GM10847 (cell line): ENCODE results near the gene ZNF329.
A peak's percentile ranks its signal among the peaks of the same experiment; 100 is the strongest.

Experiments
- POLR2A ChIP-seq: IDR thresholded peaks from 2 replicates; pipeline ENCODE4 v1.6.1; 2011; ENCODE audit not compliant: insufficient read length; ENCODE audit errors: extremely low read depth

The ZNF329 gene

DNA sequence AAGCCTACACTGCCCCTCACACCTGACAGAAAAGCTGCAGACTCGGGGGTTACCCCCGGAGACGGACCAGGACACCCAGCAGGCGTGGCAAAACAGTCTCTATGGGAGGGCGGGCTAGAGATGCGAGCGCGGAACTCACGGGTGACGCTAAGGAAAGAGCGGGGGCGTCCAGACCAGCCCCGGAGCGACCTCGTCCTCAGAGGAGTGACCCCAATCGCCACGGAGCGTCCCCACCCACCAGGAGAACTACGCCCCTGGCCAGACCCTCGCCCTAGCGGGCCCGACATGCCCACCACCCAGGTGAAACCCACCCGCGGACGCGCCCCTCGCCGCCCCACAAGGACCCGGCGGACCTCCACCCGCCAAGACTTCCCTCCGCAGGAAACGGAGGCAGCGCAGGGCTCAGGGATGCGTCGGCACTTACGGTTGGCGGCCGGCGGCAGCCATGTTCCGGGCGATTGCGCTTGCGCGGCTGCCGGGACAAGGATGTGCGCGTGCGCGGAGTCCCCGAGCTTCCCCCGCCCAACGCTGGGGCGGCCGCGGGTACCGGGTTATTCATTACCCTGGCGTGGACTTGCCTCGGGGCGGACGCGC lies at the start of gene ZNF329:
Gene ZNF329, minus strand, starts transcription at position 462 of the 594 bp plus-strand sequence. CDS start 21,286 bp downstream, outside the sequence.
- TF ChIP-seq POLR2A, result peak; percentile 61

DNA sequence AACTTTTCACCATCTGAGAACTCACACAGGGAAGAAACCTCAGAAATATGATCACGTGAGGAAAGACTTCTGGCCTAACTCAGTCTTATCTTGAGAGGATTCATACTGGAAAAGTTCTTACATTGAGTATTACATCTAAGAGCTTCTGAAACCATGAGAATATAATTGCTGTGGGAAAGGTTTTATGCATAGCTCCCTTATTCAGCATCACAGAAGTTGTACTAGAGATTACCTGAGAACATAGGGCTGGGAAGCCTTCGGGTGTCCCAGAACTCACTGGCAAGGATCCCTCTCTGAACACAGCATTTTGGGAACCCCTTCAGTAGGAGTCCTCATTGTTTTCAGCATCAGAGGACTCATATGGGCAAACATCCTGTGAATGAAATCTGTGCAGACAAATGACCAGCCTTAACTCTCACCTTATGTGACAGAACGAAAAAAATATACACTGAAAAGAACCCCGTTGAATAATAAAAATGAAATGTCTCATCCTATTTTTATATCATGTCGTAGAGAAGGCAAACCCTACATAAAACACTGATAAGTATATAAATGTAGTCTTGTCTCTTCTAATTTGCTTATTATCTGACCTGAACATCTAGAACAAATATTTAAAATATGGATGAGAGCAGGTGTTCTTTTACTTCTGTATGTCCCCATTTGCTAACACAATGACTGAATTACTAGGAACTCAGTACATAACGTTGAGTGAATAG lies 46.5 kb upstream of the ZNF329 start:
- TF ChIP-seq POLR2A, result no peak

DNA sequence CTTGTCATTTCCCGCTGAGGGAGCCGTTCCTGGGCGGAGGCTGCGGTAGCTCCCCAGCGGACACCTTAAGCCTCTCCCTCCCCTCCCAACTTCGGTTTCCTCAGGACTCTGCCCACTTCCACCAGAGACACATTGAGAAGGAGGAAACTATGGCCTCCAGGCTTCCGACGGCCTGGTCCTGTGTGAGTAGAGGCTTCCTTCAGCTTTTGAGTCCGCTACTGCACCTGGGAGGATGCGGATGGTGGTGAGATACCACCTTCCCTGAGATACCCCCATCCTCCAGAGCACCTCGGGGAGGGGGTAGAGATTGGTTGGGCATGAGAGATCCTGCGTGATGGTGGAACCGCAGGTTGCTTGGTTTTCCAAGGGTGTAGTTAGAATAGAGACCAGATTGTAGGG lies 33.2 kb upstream of the ZNF329 start:
- no peak for TF ChIP-seq POLR2A

DNA sequence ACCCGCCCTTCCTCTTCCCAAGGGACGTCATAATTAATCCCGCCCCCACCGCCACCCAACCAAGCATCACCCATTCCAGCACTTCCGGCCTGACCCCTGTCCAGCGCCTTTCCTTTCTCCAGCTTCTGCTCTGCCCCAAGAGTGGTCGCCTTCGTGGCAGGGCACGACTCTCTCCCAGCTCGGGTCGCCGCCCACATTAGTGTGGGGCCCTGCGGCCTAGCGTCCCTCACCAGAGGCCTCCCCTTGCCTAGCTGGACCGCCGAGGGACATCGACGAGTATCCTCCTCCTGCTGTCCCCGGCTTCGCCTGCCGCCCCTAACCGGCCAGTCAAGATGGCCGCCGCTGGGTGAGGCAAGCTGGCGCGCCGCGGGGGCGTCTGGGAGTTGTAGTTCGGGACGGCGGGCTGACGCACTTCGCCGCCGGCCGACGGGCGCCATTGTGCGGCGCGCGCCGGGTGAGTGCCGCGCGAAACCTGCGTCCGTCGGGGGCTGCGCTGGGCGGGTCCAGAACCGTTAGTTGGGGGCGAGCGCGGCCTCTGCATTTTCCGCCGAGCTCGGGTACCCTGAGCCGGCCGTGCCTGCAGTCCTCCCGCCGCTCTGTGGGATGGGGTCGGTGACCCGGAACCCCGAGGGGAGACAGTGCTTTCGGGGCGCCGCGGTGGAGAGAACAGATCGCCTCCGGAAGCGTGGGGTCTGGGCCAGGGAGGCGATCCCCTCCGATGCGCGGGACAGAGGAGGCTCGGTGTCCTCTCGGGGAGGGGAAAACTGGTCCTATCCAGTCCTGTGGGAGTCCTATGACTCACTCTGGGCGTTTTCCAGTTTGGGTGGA lies 32.6 kb upstream of the ZNF329 start, which contains the start of gene ZNF274:
Gene ZNF274, plus strand, starts transcription at position 73 of the 828 bp plus-strand sequence. CDS start 905 bp downstream, outside the sequence.
- TF ChIP-seq POLR2A, result peak; percentile 85

DNA sequence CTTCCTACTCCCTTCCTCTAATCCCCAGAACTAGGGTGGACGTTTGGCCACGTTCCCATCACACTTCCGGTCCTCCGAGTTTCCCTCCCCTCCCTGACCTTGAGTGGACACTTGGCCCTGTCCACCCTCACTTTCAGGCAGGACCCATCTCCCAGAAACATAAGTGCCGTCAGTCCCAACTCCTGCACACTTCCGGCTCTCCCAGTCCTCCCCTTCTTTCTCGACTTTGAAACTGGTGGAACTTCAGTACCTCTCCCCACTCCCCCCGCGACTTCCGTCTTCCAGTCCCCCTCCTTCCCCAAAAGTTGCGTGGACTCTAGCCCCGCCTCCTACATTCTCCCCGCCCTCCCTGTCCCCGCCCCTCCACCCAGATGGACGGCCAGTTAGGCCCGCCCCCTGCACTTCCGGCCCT lies 32.0 kb upstream of the ZNF329 start:
- TF ChIP-seq POLR2A, result no peak

DNA sequence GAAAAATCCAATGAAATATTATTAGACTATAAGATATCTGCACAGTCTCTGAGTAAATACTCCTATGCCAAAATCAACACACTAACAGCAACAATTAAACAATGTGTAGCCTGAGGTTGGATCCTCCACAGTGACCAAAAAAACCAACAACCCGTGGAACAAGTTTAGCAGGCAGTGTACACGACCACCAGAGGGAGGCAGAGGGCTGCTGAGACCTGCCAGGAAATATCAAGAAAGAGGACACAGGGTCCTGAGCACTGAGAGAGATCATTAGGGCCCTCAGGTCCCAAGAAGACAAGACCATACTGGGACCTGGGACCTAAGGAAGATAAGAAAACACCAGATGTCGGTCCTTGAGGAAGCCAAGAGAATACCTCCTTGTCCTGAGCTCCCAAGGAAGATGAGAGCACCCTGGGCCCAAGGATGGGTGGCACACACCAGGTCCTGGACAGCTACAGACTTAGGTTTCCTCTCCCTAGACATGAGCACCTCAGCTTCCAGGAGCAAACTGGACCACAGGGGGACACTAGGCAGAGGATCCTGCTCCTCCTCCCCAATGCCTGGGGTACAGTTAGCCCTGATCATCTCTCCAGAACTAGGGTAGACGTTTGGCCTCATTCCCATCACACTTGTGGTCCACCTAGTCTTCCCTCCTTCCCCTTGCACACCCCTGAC lies 31.4 kb upstream of the ZNF329 start:
- TF ChIP-seq POLR2A, result no peak

DNA sequence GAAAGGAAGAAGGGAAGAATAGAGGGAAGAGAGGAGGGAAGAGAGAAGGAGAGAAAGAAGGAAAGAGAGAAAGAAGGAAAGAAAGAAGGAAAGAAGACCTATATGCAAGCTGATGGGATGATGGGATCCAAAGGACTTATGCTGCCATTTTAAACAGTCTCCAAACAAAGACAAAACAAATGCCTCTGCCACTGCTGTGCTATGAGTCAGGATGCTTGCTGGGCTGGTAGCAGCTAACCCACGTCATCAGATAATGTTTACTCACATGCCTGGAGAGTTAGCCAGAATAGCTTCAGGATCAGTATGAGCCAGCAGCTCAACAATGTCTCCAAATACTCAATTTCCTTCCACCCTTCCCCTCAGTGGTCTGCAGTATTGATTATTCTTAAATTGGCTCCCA lies 20.3 kb upstream of the ZNF329 start:
- TF ChIP-seq POLR2A, result no peak

DNA sequence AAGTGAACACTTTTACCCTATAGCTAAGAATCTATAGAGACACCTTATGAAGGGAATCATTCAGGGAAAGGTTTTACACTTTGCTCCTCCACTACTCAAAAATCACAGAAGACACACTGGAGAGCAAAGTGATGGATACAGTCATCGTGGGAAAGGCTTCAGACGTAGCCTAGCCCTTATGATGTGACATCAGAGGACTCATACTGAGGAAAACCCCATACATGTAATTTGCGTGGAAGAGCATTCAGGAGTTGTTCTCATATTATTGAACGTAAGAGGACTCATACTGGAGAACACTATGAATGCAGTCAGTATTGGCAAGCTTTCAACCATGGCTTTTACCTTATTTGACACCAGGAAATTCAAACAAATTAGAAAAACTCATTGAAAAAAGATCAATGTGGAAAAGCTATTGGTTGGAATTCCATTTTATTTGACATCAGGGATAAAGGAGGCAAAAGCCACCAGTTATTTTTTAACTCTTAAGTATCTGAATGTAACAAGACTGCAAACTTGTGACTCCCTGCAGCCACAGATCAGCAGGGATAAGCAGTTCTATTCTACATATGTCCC lies 16.2 kb upstream of the ZNF329 start:
- no peak for TF ChIP-seq POLR2A

DNA sequence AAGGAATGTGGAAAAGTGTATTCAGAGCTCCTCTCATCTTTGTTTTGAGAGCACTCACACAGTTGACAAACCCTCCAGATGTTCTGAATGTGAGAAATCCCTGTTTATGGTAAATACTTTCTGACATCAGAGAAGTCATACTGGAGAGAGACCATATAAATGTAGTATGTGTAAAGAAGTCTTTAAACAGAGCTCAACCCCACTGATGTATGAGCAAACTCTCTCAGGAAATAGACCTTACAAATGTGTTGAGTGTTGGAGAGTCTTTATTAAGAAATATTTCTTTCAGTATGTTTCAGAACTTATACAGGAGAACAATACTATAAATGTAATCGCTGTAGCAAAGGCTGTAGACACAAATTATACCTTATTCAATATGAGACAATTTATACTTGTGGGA lies 15.7 kb upstream of the ZNF329 start:
- no peak for TF ChIP-seq POLR2A

DNA sequence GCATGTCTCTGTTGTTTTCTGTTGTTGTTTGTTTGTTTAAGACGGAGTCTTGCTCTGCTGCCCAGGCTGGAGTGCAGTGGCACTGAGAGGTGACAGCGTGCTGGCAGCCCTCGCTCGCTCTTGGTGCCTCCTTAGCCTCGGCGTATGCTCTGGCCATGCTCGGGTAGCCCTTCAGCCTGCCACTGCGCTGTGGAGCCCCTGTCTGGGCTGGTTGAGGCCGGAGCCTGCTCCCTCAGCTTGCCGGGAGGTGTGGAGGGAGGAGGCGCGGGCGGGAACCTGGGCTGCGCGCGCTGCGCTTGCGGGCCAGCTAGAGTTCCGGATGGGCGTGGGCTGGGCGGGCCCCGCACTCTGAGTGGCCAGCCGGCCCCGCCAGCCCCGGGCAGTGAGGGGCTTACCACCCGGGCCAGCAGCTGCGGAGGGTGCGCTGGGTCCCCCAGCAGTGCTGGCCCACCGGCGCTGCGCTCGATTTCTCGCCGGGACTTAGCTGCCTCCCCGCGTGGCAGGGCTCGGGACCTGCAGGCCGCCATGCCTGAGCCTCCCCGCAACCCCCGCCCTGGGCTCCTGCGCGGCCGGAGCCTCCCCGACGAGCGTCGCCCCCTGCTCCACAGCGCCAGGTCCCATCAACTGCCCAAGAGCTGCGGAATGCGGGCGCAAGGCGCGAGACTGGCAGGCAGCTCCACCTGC lies 6.6 kb upstream of the ZNF329 start:
- TF ChIP-seq POLR2A, result no peak

DNA sequence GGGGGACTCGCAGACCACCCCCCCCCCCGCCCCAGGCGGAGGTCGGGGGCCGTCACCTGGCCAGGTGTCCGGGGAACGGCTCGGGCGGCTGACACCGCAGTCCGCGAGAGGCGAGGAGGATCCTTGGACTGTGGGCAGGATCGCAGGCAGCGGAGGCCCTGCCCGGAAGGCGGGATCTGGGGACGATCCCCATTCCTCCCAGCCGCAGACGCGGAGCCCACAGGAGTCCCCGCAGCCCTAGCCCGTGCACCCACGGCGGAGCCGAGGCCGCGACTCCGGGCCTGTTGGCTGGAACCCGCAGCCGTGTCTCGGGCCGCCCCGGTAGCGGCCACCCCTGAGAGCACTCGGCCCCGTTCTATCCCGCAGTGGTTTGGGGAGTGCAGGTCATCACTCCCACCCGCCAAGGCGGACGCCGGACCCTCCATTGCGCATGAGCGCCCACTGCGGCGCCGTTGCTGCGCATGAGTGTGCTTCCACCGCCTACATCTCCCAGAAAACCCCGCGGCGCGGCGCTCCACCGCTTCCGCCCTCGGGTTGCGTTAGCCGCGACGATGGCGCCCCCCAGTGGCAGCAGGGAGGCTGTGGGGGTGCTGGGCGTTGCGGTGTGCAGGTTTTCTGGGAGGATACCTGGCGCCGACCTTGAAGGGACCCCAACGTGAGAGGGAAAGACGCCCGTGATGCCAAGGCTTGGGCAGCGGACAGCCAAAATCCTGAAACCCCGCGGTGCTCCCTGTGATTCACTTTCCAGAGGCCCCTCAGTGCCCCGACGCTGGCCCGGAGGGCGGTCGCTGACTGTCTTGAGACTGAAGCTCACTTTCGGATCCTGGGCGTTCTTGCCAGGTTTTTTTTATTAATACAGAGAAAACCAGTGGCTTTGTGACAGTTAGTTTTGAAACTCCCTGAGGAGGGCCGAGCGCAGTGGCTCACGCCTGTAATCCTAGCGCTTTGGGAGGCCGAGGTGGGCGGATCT lies 4.4 kb upstream of the ZNF329 start:
- TF ChIP-seq POLR2A, result peak; percentile 36

DNA sequence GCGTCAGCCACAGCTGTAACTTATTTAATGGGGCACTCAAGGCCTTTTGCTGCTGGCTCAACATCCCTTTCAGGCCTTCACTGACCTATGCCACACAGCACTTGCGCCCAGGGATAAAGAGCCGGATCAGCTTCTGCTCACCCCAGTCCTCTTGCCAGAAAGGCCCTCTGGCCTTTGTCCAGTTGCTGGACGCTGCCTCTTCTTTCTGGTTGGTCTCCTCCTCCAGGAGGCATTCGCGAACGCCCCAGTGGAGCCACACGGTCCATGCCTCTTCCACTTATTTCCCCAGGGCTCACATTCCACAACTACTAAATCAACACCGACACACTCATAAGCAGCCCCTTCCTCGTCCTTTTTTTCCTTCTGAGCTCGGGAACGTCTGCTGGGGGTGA lies 3.7 kb upstream of the ZNF329 start:
- TF ChIP-seq POLR2A, result no peak

DNA sequence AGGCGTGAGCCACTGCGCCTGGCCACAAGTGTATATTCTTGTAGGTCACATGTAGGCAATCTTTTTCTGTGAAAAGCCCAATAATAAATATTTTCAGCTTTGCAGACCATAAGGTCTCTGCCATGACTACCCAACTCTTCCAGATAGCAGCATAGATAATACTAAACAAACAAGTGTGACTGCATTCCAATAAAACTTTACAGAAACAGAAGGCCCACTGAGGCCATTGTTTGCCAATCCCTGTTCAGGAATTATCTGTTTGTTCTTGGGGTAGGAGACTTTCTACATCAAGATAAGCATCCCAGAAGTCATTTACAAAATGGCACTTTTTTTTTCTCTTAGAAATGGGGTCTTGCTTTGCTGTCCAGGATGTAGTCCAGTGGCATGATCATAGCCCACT lies 2.8 kb upstream of the ZNF329 start:
- no peak for TF ChIP-seq POLR2A
